GM12872 (cell line): ENCODE measurements around the gene ARMC7.

ENCODE experiments used
- TF ChIP-seq, protein P1 (sequence below): IDR thresholded peaks from 3 replicates; pipeline ENCODE4 v1.5.1; 2011; ENCODE audit warnings: low read depth, mild to moderate bottlenecking, low read length, moderate library complexity; ENCODE audit not compliant: insufficient read depth

The ARMC7 gene

DNA sequence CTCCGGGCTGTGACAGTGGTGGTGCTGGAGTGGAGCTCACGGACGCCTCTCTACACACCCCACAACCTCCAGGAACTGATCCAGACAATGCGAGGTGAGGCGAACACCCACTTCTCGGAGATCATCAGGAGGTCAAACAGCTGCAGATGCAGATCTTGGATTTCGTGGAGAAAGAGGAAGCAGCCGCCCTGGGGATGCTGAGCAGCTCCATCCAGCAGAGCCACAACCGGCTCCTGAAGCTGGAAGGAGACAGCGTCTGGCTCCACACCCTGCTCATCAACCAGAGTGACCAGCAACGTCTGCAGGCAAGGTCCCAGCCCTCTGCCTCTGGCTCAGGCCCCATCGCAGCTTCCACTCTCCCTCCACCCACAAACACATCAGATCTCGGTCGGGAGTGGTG, 35.2 kb upstream of the ARMC7 start:
- TF ChIP-seq, protein P1, sequence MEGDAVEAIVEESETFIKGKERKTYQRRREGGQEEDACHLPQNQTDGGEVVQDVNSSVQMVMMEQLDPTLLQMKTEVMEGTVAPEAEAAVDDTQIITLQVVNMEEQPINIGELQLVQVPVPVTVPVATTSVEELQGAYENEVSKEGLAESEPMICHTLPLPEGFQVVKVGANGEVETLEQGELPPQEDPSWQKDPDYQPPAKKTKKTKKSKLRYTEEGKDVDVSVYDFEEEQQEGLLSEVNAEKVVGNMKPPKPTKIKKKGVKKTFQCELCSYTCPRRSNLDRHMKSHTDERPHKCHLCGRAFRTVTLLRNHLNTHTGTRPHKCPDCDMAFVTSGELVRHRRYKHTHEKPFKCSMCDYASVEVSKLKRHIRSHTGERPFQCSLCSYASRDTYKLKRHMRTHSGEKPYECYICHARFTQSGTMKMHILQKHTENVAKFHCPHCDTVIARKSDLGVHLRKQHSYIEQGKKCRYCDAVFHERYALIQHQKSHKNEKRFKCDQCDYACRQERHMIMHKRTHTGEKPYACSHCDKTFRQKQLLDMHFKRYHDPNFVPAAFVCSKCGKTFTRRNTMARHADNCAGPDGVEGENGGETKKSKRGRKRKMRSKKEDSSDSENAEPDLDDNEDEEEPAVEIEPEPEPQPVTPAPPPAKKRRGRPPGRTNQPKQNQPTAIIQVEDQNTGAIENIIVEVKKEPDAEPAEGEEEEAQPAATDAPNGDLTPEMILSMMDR = no peak

DNA sequence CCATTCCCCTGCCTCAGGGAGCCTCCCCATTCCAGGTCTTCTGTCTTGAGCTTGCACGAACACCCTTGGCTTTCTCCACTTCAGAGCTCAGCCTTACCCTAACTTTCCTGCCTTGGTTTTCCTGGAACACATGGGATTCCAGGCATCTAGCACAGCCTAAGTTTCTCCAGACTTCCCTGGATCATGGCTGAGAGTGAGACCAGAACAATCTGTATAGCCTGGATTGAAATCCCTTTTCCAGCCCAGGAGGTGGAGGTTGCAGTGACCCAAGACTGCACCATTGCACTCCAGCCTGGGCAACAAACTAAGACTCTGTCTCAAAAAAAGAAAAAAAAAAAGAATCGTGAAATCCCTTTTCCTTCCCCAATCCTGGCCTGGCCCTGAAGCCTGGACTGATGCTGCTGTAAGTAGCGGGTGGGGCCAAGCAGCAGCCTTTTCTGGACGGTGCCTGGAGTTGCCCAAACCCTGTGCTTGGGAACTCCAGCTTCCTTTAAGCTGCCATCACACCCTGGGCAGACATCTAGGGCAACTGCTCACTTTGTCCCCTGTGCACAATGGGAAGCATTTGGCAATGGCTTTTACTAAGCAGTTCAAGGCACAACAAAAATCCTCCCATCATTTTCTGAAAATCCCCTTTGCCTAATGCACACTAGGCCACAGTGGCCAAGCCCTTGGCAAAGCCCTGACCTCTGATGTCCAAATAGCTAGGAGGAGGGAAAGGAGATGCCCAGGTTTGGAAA, 34.0 kb upstream of the ARMC7 start:
- TF ChIP-seq, protein P1 = no peak

DNA sequence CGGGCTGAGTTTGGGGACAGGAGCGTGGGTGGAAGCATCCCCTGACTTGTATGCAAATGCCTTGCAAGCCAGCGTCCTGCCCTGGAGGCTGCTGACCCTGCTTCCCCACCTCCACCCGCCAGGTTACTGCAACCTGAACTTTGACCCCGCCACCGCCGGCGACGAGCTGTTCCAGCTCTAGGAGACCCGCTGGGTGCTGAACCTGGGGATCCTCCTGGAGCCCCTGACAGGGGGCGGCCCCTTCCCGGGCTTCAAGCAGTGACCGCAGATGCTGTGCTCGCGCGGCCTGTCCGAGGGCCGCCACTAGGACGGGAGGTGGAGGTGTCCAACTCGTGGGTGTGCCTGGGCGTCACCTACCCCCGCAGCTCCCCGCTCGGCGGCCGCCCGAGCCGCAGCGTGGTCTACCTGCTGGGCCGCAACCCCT, 32.7 kb upstream of the ARMC7 start:
- TF ChIP-seq, protein P1 = no peak

DNA sequence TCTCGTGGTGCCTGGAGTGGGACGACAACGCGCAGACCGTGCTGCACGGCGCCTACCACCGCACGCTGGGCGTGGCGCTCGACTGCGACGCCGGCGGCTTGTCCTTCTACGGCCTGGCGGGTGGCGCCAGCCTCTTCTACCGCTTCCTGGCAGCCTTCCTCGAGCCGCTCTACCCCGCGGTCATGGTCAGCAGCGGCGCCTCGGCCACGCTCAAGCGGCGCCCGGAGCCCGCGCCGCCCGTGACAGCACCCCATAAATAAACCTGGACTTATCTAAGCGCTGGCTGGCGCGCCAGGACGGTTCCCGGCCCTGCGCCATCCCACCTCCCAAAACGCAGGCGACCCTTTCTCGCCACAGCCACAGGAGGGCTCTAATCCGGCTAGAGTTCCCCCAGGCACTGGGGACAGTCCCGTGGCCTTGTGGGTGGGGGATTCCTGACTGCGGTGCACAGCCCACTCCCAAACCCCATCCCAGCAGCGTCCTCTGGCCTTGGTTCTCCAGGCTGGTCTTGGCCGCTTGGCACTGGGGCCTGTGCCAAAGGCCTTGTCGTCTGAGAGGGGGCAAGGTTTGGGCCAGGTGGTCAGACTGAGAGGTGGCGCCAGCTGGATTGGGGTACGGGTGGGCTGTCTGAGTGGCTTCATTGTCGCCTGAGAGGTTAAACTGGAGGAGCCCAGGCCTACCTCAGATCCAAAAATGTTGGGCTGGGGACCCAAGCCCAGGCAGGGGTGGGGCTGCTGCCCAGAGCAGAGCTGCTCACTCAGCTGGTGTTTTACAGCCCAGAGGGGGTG, 32.1 kb upstream of the ARMC7 start:
- TF ChIP-seq, protein P1 = peak; percentile 38

DNA sequence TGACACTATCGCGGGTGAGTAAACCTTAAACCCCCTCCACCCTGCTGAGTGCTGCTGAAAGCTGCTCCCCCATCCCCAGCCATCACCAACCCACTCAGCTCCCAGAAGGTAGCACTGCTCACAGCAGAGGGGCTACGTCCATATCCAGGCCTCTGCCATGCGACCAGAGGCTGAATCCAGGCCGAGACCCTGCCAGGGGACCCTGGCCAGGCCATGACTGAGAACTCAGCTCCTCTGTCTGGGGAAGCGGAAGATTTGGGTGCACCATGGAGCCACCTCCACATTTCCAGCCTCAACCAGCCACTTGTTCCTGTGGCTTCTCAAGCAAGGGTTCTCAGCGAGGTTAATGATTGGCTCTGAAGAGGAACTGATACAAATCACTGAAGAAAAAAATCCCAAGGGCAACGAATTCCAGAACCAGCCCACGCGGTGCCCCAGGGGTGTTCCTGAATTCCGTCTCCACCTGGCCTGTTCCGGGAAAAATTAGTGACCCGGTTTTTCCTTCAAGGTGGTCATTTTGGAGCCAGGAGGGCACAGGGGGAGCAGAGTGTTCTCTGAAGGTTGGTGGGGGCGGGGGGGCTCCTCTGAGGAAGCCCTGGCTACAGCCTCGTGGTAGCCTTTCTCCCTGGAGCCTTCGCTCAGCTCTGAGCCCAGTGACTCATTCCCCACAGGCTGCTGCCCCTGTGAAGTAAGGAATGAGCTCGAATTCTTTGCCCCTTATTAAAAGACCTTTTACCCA, 31.3 kb upstream of the ARMC7 start:
- TF ChIP-seq, protein P1 = no peak

DNA sequence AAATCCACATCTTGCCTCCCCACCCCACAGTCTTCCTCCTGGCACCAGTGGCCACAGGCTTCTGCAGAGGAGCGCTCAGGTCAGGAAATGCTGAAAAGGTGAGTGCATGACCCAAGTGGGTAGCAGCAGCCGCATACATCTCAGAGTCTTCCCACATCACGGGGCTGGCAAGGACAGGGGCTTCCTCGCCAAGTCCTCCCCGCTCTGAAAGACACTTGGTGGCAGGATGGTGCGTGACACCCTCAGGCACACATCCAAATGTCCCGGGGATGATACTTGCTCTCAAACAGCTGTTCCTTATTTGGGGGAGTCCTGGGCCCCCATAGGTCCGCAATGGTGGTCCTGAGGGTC, 30.8 kb upstream of the ARMC7 start:
- TF ChIP-seq, protein P1 = no peak; the same call in 2 of the 3 replicates

DNA sequence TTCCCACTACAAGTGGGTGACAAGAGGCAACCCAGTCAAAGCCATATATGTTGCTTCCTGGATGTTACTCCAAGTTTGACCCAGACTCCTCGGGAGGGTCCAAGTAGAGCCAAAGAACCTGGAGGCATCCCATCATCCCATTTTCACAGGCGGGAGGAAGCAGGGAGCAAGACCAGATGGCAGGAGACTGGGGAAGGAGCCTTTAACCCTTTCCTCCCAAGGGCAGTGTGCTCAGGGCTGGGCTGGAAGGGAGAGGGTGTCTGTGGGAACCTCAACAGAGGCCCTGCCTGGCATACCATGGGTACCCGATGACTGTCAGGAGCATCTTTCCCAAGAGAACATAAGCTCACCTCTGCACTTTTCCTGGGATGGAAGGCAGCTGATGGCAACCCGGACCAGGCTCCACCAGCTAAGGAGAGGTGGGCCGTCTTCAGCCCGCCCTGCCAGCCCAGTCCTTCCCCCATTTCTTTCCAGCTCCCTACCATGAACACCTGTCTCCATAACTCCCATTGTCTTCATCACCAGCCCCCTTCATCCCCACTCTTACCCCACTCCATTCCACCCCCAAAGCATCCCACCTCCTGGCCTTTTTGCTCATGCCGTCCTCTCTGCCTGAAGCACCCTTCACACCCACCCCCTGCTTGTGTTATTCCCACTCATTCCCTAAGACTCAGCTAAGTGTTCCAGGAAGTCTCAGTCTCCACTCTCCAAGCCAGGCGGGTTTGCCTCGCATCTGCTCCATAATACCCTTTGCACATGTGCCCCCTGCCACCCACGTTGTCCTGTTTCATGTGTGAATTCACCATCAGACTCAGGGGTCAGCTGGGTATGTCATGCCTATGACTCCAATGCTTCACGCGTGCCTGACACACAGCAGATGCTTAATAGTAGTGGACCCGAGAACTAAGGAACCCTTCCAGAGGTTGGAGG, 27.9 kb upstream of the ARMC7 start:
- TF ChIP-seq, protein P1 = no peak
